Right atrium auricular region (tissue), 2 donors: ENCODE results near the gene INSIG1. TPM values are rescaled to one million over a fixed set of nuclear protein-coding genes. Genes with fewer than 3 reads are reported as not detected.

Experiments
- DNase-seq: peaks from one replicate; pipeline ENCODE4 v3.0.0-alpha.2; 2019; ENCODE audit warnings: low spot score
- H3K27ac ChIP-seq, 2 donors: fragments of 200-600 bp; sonication (generic); 1 replicate in 1 of 2; 2 replicates in 1 of 2; pipeline ENCODE4 v1.5.1; 2016 to 2019
- H3K27me3 ChIP-seq, 2 donors: fragments of 200-600 bp; sonication (generic); one replicate each; pipeline versions ENCODE4 v1.5.1 to v1.6.0; 2017 to 2019
- H3K36me3 ChIP-seq: fragments of 200-600 bp; sonication (generic); one replicate; pipeline ENCODE4 v1.5.1; 2016
- H3K4me1 ChIP-seq, 2 donors: fragments of 200-600 bp; sonication (generic); one replicate each; pipeline versions ENCODE4 v1.5.1 to v1.6.0; 2017 to 2019
- H3K4me3 ChIP-seq, 2 donors: fragments of 200-600 bp; sonication (generic); 1 replicate in 1 of 2; 2 replicates in 1 of 2; pipeline ENCODE4 v1.5.1; 2017 to 2019; ENCODE audit warnings: mild to moderate bottlenecking in 1 of 2, moderate library complexity in 1 of 2
- H3K9me3 ChIP-seq, 2 donors: fragments of 200-600 bp; sonication (generic); one replicate each; pipeline ENCODE4 v1.5.1; 2019
- CTCF ChIP-seq, 2 donors: fragments of 200-600 bp; sonication (generic); IDR thresholded peaks; one replicate each; pipeline ENCODE4 v1.5.1; 2019; ENCODE audit warnings: antibody characterized with exemption in 2 of 2
- total RNA-seq, 2 donors: library from RNA; depleted of rRNA; stranded (reverse); fragments of >200 nt; gene quantifications; one replicate each; pipeline ENCODE4 v1.1.0, GENCODE V29; 2016

The INSIG1 gene
- total RNA-seq, 2 donors from 2014 or later = 15.8 to 25.7 TPM

- no peak overlapping the region for H3K4me3 ChIP-seq
- H3K4me1 ChIP-seq = peaks cover 0 to 8% of the 10 kb centered on the region in 2 donors
- no peak overlapping the region for H3K27ac ChIP-seq
- H3K9me3 ChIP-seq = no peaks in the 10 kb centered on the region
- no peak for DNase-seq
- H3K27me3 ChIP-seq = no peaks in the 10 kb centered on the region
- H3K36me3 ChIP-seq = no peaks in the 10 kb centered on the region
- no peak for TF ChIP-seq CTCF (IDR thresholded peaks at IDR 0.05)
These were observed 44.6 kb downstream of the INSIG1 start for GRCh38 chr7:155342313-155342712.

GRCh38 chr7:155343150-155343549 lies 45.5 kb downstream of the INSIG1 start:
- H3K4me3 ChIP-seq = no peak overlapping the region
- no peaks in the 10 kb centered on the region for H3K36me3 ChIP-seq
- H3K27me3 ChIP-seq = no peaks in the 10 kb centered on the region
- TF ChIP-seq CTCF (IDR thresholded peaks at IDR 0.05) = no peak
- peaks cover 0 to 8% of the 10 kb centered on the region in 2 donors for H3K4me1 ChIP-seq
- H3K9me3 ChIP-seq = no peaks in the 10 kb centered on the region
- no peak overlapping the region for H3K27ac ChIP-seq
- no peak for DNase-seq

GRCh38 chr7:155343661-155344121 lies 46.0 kb downstream of the INSIG1 start:
- Histone ChIP-seq H3K27me3 (no peaks in the 10 kb centered on the region), H3K4me1 (peaks cover 0 to 8% of the 10 kb centered on the region in 2 donors), H3K9me3 (no peaks in the 10 kb centered on the region), H3K36me3 (no peaks in the 10 kb centered on the region), H3K4me3 (no peak overlapping the region), H3K27ac (no peak overlapping the region)
- TF ChIP-seq CTCF (IDR thresholded peaks at IDR 0.05) = no peak
- no peak for DNase-seq

GRCh38 chr7:155344270-155344617 lies 46.6 kb downstream of the INSIG1 start:
- Histone ChIP-seq H3K9me3 (no peaks in the 10 kb centered on the region), H3K27me3 (no peaks in the 10 kb centered on the region), H3K4me3 (no peak overlapping the region), H3K4me1 (peaks cover 0 to 8% of the 10 kb centered on the region in 2 donors), H3K36me3 (no peaks in the 10 kb centered on the region), H3K27ac (no peak overlapping the region)
- TF ChIP-seq CTCF (IDR thresholded peaks at IDR 0.05) = no peak
- DNase-seq = no peak

- TF ChIP-seq CTCF (IDR thresholded peaks at IDR 0.05) = peak; percentile 96 to 99
- Histone ChIP-seq H3K4me1 (peaks cover 0 to 8% of the 10 kb centered on the region in 2 donors), H3K9me3 (no peaks in the 10 kb centered on the region), H3K27ac (no peak overlapping the region), H3K4me3 (peak overlapping the region in 1 of 2 donors; percentile 41), H3K27me3 (no peaks in the 10 kb centered on the region), H3K36me3 (no peaks in the 10 kb centered on the region)
- DNase-seq = peak; percentile 80
These were observed 47.1 kb downstream of the INSIG1 start for GRCh38 chr7:155344618-155345433.
